HG03469 (cell line): Measurements from ENCODE around the gene TDRD7.
A peak's percentile ranks its signal among the peaks of the same experiment; 100 is the strongest.

Experiments
- ATAC-seq: cut with Tn5 transposase; IDR thresholded peaks from one replicate; pipeline ENCODE4 v1.9.1; 2021; ENCODE audit warnings: mild to moderate bottlenecking, moderate library complexity, moderate number of reproducible peaks; ENCODE audit not compliant: unreplicated experiment

The TDRD7 gene

GRCh38 chr9:97411789-97412625 is at the start of gene TDRD7:
Gene TDRD7 (plus strand): TSS chr9:97412096. CDS start chr9:97428466, 16,370 bp downstream.
- peak; percentile 53 for ATAC-seq

- no peak for ATAC-seq
Measured at GRCh38 chr9:97362777-97363545, 48.9 kb upstream of the TDRD7 start.

- ATAC-seq, result no peak
Measured at GRCh38 chr9:97363661-97364299, 48.1 kb upstream of the TDRD7 start.

- ATAC-seq, result no peak
Measured at GRCh38 chr9:97364769-97365490, 47.0 kb upstream of the TDRD7 start.

GRCh38 chr9:97365634-97366033 is 46.3 kb upstream of the TDRD7 start:
- no peak for ATAC-seq

- ATAC-seq, result no peak
Measured at GRCh38 chr9:97366476-97366875, 45.4 kb upstream of the TDRD7 start.

GRCh38 chr9:97366889-97367288 is 45.0 kb upstream of the TDRD7 start:
- ATAC-seq, result no peak

- ATAC-seq, result peak; percentile 38
Measured at GRCh38 chr9:97367729-97368128, 44.2 kb upstream of the TDRD7 start.

GRCh38 chr9:97368964-97369363 is 42.9 kb upstream of the TDRD7 start:
- no peak for ATAC-seq

GRCh38 chr9:97372580-97372979 is 39.3 kb upstream of the TDRD7 start:
- no peak for ATAC-seq

GRCh38 chr9:97373331-97373730 is 38.6 kb upstream of the TDRD7 start:
- ATAC-seq, result no peak

GRCh38 chr9:97374811-97375210 is 37.1 kb upstream of the TDRD7 start:
- ATAC-seq, result no peak

- no peak for ATAC-seq
Measured at GRCh38 chr9:97376902-97377301, 35.0 kb upstream of the TDRD7 start.

- ATAC-seq, result no peak
Measured at GRCh38 chr9:97382099-97382718, 29.7 kb upstream of the TDRD7 start.

- no peak for ATAC-seq
Measured at GRCh38 chr9:97384406-97385262, 27.3 kb upstream of the TDRD7 start.

- ATAC-seq, result no peak
Measured at GRCh38 chr9:97385626-97386264, 26.2 kb upstream of the TDRD7 start.

- no peak for ATAC-seq
Measured at GRCh38 chr9:97386265-97386633, 25.6 kb upstream of the TDRD7 start.

GRCh38 chr9:97386733-97387503 is 25.0 kb upstream of the TDRD7 start:
- no peak for ATAC-seq
